ENCODE measurements around the gene ZNF334. TPM values are rescaled to one million over a fixed set of nuclear protein-coding genes. Genes with fewer than 3 reads are reported as not detected.

Gene ZNF334
- total RNA-seq, 4 donors from 2014 or later, result 5.1 to 14.0 (median 7.0) TPM

DNA sequence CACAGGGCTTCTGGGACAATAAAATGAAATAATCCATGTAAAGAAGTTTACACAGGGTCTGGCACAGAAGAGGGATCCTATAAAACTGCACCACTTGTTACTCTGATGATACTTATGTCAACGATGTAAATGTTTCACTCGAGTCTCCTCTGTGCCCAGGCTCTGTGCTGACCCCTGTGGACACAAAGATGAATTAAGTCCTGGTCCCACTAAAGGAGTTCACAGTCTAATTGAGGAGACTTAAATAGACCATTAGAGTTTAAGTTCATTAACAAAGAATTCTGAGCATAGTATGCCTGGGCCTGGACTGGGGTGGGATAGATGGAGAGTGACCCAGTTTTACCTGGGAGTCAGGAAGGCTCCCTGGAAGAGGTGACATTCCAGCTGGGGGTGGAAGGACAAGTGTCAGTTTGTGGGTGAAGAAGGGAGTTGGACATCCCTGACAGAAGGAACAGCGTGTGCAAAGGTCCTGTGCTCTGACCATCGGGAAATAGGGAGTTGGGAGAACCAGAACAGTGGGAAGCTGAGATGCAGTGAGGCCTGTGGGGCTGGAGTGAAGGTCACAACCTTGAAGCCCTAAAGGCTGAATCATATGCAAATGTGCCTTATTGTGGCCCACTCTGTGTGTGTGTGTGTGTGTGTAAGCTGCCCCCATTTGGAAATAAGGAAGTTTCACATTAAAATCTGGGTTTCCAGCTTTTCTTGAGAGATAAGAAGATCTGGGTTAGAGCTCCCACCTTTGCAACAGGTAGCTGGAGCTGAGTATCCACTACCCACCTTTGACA, 36.0 kb upstream of the ZNF334 start:
- H3K9me3 ChIP-seq, result no peaks in the 10 kb centered on the region
- peaks cover 0 to 5% (median 0%) of the 10 kb centered on the region in 4 donors for H3K4me1 ChIP-seq
- no peak overlapping the region for H3K27ac ChIP-seq
- H3K4me3 ChIP-seq, result no peak overlapping the region
- no peaks in the 10 kb centered on the region for H3K36me3 ChIP-seq
- no peaks in the 10 kb centered on the region for H3K27me3 ChIP-seq
- WGBS, 2 donors, result 73 to 77% methylated on average over 4 of the region's 4 CpGs
- no peak for DNase-seq (ENCODE audit: low spot score in 2 of 2)
- TF ChIP-seq CTCF (IDR thresholded peaks at IDR 0.05), result no peak
- TF ChIP-seq POLR2A (IDR thresholded peaks at IDR 0.05), result no peak
- no peak for TF ChIP-seq EP300 (IDR thresholded peaks at IDR 0.05)

GRCh38 chr20:46548688-46549087, 35.3 kb upstream of the ZNF334 start:
- Histone ChIP-seq H3K27ac (no peak overlapping the region), H3K4me3 (no peak overlapping the region), H3K9me3 (no peaks in the 10 kb centered on the region), H3K27me3 (no peaks in the 10 kb centered on the region), H3K4me1 (peaks cover 0 to 5% (median 0%) of the 10 kb centered on the region in 4 donors), H3K36me3 (no peaks in the 10 kb centered on the region)
- TF ChIP-seq CTCF (IDR thresholded peaks at IDR 0.05) (no peak), POLR2A (IDR thresholded peaks at IDR 0.05) (no peak), EP300 (IDR thresholded peaks at IDR 0.05) (no peak)
- DNase-seq (ENCODE audit: low spot score in 2 of 2), result no peak
- 69 to 71% methylated on average over 5 of the region's 5 CpGs for WGBS, 2 donors

GRCh38 chr20:46547995-46548394, 34.6 kb upstream of the ZNF334 start:
- peaks cover 0 to 2% of the 10 kb centered on the region in 2 donors for H3K27me3 ChIP-seq
- peaks cover 0 to 5% (median 0%) of the 10 kb centered on the region in 4 donors for H3K4me1 ChIP-seq
- no peak overlapping the region for H3K27ac ChIP-seq
- 86 to 87% methylated on average over 6 of the region's 6 CpGs for WGBS, 2 donors
- DNase-seq (ENCODE audit: low spot score in 2 of 2), result no peak
- H3K4me3 ChIP-seq, result no peak overlapping the region
- H3K9me3 ChIP-seq, result no peaks in the 10 kb centered on the region
- H3K36me3 ChIP-seq, result no peaks in the 10 kb centered on the region
- TF ChIP-seq CTCF (IDR thresholded peaks at IDR 0.05), result no peak

GRCh38 chr20:46546936-46547335, 33.6 kb upstream of the ZNF334 start:
- TF ChIP-seq POLR2A (IDR thresholded peaks at IDR 0.05), result no peak
- TF ChIP-seq EP300 (IDR thresholded peaks at IDR 0.05), result no peak
- no peak for TF ChIP-seq CTCF (IDR thresholded peaks at IDR 0.05)
- Histone ChIP-seq H3K36me3 (no peaks in the 10 kb centered on the region), H3K27ac (no peak overlapping the region), H3K27me3 (peaks cover 0 to 9% of the 10 kb centered on the region in 2 donors), H3K9me3 (no peaks in the 10 kb centered on the region), H3K4me3 (no peak overlapping the region), H3K4me1 (peaks cover 0 to 5% (median 0%) of the 10 kb centered on the region in 4 donors)
- no peak for DNase-seq (ENCODE audit: low spot score in 2 of 2)
- WGBS, 2 donors, result 69 to 71% methylated on average over 6 of the region's 6 CpGs

DNA sequence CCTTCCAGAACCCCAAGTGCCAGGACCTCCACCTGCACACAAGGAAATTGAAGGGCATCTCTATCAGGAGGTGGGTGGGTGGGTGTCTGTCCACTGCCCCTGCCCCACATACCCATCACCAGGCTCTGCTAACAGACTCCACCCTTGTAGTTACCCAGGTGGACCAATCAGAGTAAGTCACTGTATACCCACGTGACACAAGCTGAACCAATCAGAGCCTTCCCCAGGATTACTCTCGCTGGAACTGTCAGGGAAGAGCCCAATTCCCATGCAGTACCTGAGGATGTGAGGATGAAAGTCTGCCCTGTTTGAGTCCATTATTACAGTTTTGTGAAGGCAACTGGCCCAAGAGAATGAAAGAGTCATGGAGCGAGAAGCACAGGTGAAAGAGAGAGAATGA, 32.9 kb upstream of the ZNF334 start:
- H3K27ac ChIP-seq, result no peak overlapping the region
- TF ChIP-seq POLR2A (IDR thresholded peaks at IDR 0.05) (no peak), CTCF (IDR thresholded peaks at IDR 0.05) (no peak), EP300 (IDR thresholded peaks at IDR 0.05) (no peak)
- no peaks in the 10 kb centered on the region for H3K9me3 ChIP-seq
- DNase-seq (ENCODE audit: low spot score in 2 of 2), result no peak
- H3K36me3 ChIP-seq, result no peaks in the 10 kb centered on the region
- H3K27me3 ChIP-seq, result peaks cover 0 to 9% of the 10 kb centered on the region in 2 donors
- H3K4me1 ChIP-seq, result peaks cover 0 to 5% (median 0%) of the 10 kb centered on the region in 4 donors
- 89 to 91% methylated on average over 3 of the region's 3 CpGs for WGBS, 2 donors
- H3K4me3 ChIP-seq, result no peak overlapping the region
